ENCODE measurements around the gene BLVRB. TPM values are rescaled to one million over a fixed set of nuclear protein-coding genes. Genes with fewer than 3 reads are reported as not detected.
"Not testable (repeated sequence)": the region's sequence is repeated elsewhere in the genome, so short reads cannot be mapped to it uniquely, and the experiment has no call there.

Gene BLVRB
- total RNA-seq, 2 donors from 2014 or later, result 77.4 to 79.6 TPM

DNA sequence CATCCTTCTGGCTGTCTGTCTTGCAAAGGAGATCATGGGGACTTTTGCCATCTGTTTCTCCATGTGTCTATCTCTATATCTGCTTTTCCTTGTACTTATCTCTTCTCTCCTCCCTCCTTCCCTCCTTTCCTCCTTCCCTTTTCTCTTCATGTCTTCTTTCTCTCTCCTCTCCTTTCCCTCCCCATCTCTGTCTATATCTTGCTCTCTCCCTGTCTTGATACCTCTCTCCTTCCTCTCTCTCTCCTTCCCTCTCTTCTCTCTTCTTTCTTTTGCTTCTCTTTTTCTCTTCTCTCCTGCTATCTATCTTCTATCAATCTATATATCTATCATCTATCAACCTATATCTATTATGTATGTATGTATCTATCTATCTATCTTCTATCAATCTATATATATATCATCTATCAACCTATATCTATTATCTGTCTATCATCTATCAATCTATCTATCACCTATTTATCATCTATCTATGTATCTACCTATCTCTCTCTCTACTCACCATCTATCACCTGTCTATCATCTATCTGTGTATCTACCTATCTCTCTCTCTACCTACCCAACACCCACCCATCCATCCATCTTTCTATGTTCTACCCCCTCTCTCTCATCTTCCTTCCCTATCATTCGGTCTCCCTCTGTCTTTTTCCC lies 28.8 kb upstream of the BLVRB start:
- no peak for ATAC-seq
- no peak for DNase-seq
- intact Hi-C loops (cut with DNase I, micrococcal nuclease), result no loop called here

GRCh38 chr19:40493778-40494177 lies 28.2 kb upstream of the BLVRB start:
- no peak for ATAC-seq
- intact Hi-C loops (cut with DNase I, micrococcal nuclease), result no loop called here
- no peak for DNase-seq

DNA sequence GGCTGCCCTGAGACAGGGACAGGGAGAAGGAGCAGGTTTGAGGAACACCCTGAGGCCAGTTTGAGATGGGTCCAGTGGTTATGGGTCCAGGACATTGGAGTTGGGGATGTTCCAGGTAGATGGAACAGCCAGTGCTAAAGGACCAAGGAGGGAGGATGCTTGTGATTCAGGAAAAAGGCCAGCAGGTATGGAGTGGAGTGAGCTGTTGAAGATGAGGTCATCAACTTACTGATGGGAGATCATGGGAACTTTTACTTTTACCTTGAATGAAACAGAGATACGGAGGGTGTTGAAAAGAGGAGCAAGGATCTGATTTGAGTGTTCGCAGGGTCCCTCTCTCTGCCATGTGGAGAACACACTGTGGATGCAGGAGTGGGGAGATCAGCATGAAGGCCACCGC lies 26.7 kb upstream of the BLVRB start:
- no peak for ATAC-seq
- intact Hi-C loops (cut with DNase I, micrococcal nuclease), result no loop called here
- DNase-seq, result no peak

DNA sequence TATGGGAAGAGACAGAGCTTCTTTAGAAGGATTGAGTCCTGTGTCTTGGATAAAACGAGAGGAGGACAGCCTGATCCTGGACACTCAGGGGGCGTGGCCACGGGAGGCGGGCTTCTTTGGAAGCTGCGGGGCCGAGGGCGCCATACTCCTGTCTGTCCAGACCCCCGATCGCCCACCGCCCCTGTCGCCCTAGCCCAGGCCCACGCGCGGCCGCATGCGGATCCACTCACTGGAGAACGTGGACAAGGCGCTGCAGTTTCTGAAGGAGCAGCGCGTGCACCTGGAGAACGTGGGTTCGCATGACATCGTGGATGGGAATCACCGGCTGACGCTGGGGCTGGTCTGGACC lies 24.3 kb upstream of the BLVRB start:
- intact Hi-C loops (cut with DNase I, micrococcal nuclease), result no loop called here
- no peak for ATAC-seq
- DNase-seq, result no peak

DNA sequence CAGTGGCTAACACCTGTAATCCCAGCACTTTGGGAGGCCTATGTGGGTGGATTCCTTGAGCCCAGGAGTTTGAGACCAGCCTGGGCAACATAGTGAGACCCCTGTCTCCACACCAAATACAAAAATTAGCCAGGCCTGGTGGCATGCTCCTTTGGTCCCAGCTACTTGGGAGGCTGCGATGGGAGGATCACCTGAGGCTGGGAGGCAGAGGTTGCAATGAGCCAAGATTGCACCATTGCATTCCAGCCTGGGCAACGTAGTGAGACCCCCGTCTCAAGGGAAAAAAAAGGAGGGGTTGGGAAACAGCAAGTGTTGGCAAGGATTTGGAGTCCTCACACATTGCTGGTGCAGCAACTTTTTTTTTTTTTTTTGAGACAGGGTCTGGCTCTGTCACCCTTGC lies 20.5 kb upstream of the BLVRB start:
- ATAC-seq (no peak), DNase-seq (no peak)
- intact Hi-C loops (cut with DNase I, micrococcal nuclease), result no loop called here

DNA sequence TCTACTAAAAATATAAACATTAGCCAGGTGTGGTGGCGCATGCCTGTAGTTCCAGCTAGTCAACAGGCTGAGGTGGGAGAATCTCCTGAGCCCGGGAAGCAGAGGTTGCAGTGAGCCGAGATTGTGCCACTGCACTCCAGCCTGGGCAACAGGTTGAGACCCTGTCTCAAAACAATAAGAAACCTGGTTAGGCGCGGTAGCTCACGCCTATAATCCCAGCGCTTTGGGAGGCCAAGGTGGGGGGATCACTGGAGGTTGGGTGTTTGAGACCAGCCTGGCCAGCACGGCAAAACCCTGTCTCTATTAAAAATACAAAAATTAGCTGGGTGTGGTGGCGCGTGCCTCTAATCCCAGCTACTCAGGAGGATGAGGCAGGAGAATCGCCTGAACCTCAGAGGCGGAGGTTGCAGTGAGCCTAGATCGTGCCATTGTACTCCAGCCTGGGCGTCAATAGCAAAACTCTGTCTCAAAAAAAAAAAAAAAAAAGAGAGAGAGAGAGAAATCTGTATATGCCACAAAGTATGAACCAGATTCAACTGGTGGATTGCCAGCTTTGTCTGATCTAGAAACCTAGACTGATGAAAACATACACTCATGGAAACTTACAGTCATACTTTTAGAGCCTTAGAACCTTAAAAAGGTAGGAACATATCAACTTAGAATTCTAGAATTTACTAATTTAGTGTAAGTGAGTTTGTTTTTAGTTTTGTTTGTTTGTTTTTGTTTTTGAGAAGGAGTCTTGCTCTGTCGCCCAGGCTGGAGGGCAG lies 10.5 kb upstream of the BLVRB start:
- intact Hi-C loops (cut with DNase I, micrococcal nuclease); DNase-seq; ATAC-seq: not testable (repeated sequence)

DNA sequence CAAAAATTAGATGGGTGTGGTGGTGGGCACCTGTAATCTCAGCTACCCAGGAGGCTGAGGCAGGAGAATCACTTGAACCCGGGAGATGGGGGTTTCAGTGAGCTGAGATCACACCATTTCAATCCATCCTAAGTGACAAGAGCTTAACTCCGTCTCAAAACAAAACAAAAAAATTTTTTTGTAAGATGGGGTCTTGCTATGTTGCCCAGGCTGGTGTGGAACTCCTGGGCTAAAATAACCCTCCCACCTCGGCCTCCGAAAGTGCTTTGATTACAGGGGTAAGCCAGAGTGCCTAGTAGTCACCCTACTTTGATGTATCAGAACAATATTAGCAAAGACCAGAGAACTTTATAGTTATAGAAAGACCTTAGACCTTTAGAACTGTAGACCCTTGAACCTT lies 9.2 kb upstream of the BLVRB start:
- ATAC-seq (no peak), DNase-seq (no peak)
- intact Hi-C loops (cut with DNase I, micrococcal nuclease), result no loop called here

DNA sequence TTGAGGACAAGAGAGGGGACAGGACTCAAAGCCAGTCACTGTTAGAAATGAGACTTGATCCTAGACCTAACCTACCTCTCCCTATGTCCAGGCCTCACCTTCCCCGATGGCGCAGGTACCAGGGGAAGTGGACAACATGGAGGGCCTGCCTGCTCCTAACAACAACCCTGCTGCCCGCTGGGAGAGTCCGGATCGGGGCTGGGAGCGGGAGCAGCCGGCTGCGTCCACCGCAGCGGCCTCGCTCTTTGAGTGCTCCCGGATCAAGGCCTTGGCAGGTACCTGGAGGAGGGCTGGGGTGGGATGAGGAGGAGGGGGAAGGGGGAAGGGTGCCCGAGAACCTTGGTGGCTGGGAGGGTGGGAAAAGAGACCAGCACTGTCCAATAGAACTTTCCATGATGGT lies 7.0 kb upstream of the BLVRB start:
- intact Hi-C loops (cut with DNase I, micrococcal nuclease), result no loop called here
- ATAC-seq (no peak), DNase-seq (no peak)

- ATAC-seq (no peak), DNase-seq (no peak)
- intact Hi-C loops (cut with DNase I, micrococcal nuclease), result no loop called here
Measured at GRCh38 chr19:40471111-40471510, 5.6 kb upstream of the BLVRB start.

GRCh38 chr19:40469011-40469410 lies 3.5 kb upstream of the BLVRB start:
- intact Hi-C loops (cut with DNase I, micrococcal nuclease), result loop anchor here in 1 of 2 donors (10.0 kb wide), 1 partner anchor 164 kb away; no protein-coding TSS in a partner anchor
- DNase-seq (no peak), ATAC-seq (no peak)

GRCh38 chr19:40466985-40467734 lies 1.6 kb upstream of the BLVRB start, which contains the start of gene SPTBN4:
TSS of gene SPTBN4 (plus strand) at chr19:40467001. CDS start at chr19:40472622, 5,621 bp downstream.
- ATAC-seq (no peak), DNase-seq (peak in 1 of 2 donors; percentile 24)

GRCh38 chr19:40466219-40466984 lies 857 bp upstream of the BLVRB start:
- ATAC-seq (peak; percentile 35), DNase-seq (peak; percentile 51)
- intact Hi-C loops (cut with DNase I, micrococcal nuclease), result loop anchor here in 1 of 2 donors (10.0 kb wide), 1 partner anchor 162 kb away; no protein-coding TSS in a partner anchor

More at GRCh38 chr19:40466985-40467734, 1.6 kb upstream of the BLVRB start, which contains the start of gene SPTBN4:
- intact Hi-C loops (cut with DNase I, micrococcal nuclease), result loop anchor here in 1 of 2 donors (10.0 kb wide), 1 partner anchor 162 kb away; no protein-coding TSS in a partner anchor

DNA sequence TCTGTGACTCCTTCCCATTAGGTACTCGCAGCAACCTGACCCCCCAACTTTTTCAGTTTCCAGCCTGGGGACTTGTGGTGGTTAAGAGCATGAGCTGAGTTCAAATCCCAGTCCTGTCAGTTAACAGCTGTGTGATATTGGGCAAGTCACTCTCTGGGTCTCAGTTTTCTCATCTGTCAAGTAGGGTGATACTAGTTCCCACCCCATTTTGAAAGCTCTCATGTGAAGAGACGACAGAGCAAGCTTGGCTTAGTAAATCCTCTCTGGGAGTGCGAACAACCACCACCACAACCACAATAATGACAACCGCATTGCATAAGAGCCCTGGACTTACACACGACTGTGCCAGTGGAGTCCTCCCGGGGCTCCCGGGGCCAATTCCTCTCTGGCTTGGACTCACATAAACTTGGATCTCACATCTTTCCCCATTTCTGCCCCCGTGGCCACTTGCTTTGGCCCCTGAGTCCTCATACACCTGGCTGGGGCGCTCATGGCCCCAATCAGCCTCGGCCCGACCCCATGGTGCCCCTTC lies 454 bp downstream of the BLVRB start:
- intact Hi-C loops (cut with DNase I, micrococcal nuclease), result loop anchor here in 1 of 2 donors (10.0 kb wide), 1 partner anchor 160 kb away; no protein-coding TSS in a partner anchor
- ATAC-seq (peak; percentile 34), DNase-seq (peak in 1 of 2 donors; percentile 61)

DNA sequence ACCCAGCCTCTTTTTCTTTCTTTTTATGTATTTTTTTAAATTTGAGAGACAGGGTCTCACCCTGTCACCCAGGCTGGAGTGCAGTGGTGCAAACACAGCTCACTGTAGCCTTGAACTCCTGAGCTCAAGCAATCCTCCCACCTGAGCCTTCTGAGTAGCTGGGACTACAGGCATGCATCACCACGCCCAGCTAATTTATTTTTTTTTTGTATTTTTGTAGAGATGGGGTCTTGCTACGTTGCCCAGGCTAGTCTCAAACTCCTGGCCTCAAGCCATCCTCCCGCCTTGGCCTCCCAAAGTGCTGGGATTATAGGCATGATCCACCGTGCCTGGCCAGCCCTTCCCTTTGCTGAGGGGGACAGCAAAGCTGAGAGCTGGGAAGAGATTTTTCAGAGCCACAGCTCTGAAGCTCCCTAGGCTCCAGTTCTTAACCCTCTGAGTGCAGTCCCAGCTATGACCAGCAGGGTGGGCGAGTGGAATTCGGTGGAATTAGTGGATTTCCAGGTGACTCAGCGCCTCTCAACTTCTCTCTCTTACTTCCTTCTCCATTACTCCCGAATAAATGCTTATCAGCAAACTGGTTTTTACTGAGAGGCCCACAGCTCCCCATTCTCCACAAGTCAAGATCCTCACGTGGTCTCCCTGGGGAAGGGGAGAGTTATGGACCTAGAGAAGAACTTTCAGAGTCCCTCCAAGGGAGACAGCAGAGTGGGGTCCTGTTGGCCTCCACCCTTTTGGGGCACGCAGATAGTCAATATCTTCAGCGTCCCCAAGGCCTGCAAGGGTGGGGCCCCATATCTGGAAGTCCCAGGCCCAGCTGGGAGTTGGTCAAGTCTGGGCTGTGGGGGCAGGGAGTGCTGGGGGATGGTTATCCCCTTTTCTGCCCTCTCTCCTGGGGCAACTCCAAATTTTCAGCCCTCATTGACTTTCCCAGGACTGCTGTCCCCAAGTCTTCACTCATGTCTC lies 1.2 kb downstream of the BLVRB start:
- ATAC-seq (peak; percentile 40), DNase-seq (peak; percentile 80 to 93)
- intact Hi-C loops (cut with DNase I, micrococcal nuclease), result loop anchor here in 1 of 2 donors (5.0 to 10.0 kb wide), 2 partner anchors 133 to 160 kb away; no protein-coding TSS in a partner anchor

- intact Hi-C loops (cut with DNase I, micrococcal nuclease), result loop anchor here in 1 of 2 donors (5.0 to 10.0 kb wide), 2 partner anchors 134 to 159 kb away; no protein-coding TSS in a partner anchor
- ATAC-seq, DNase-seq: not testable (repeated sequence)
Measured at GRCh38 chr19:40463587-40464037, 1.9 kb downstream of the BLVRB start.

DNA sequence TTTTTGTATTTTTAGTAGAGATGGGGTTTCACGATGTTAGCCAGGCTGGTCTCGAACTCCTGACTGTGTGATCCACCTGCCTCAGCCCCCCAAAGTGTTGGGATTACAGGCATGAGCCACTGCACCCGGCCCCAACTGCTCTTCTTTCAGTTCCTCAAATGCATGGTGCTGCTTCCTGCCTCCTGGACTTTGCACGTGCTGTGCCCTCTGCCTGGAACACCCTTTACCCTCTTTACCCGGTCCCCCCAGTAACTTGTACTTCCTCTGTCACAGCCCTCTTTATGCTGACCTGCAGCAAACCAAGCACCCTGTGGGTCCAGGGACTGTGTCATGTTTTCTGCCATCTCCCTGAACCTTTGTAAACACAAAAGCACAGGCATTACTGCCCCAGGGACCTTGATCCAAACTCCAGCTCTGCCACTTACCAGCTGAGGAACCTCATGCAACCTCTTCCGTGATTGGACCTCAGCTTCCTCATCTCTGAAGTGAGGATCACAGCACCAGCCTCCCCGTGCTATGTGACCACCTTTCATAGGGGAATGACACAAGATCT lies 3.8 kb downstream of the BLVRB start:
- ATAC-seq (no peak), DNase-seq (peak; percentile 42 to 50)
- intact Hi-C loops (cut with DNase I, micrococcal nuclease), result loop anchor here in 1 of 2 donors (5.0 to 10.0 kb wide), 2 partner anchors 136 to 157 kb away; no protein-coding TSS in a partner anchor

Data from left colon (tissue), 2 donors.